ENCODE measurements around the gene DES. TPM values are rescaled to one million over a fixed set of nuclear protein-coding genes. Genes with fewer than 3 reads are reported as not detected.

The DES gene
- total RNA-seq, 1 donor from 2014 or later = 19.8 TPM

DNA sequence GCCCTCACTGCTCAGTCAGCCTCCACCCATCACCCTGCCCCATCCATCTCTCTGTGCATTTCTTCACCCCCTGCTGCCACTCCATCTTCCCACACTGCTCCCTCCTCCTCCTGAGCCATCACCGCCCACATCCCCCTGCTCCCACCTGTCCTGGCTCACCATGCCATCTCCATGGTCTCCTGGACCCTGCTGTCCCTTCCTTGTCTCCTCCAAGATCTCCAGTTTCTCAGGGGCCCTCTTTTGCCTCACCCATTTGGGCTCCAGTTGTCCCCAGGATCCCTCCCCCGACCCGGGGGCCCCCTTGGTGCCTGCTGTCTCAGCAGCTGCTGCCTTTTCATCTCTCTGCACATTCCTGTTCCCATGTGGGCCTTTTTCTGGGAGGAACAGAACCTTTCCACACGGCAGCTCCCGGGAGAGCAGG, 27.1 kb downstream of the DES start:
- Mint-ChIP-seq H3K27me3 (ENCODE audit: low read depth) (no peaks in the 10 kb centered on the region), H3K9me3 (ENCODE audit: low read depth) (no peaks in the 10 kb centered on the region), H3K27ac (ENCODE audit: unreplicated experiment) (peak overlapping the region; percentile 46), H3K36me3 (ENCODE audit: low read depth) (peaks cover 4% of the 10 kb centered on the region), H3K4me3 (ENCODE audit: unreplicated experiment) (peak overlapping the region; percentile 48), H3K4me1 (ENCODE audit: low read depth) (peaks cover 60% of the 10 kb centered on the region)
- DNase-seq (ENCODE audit: low spot score) = no peak
- TF ChIP-seq, protein P1, sequence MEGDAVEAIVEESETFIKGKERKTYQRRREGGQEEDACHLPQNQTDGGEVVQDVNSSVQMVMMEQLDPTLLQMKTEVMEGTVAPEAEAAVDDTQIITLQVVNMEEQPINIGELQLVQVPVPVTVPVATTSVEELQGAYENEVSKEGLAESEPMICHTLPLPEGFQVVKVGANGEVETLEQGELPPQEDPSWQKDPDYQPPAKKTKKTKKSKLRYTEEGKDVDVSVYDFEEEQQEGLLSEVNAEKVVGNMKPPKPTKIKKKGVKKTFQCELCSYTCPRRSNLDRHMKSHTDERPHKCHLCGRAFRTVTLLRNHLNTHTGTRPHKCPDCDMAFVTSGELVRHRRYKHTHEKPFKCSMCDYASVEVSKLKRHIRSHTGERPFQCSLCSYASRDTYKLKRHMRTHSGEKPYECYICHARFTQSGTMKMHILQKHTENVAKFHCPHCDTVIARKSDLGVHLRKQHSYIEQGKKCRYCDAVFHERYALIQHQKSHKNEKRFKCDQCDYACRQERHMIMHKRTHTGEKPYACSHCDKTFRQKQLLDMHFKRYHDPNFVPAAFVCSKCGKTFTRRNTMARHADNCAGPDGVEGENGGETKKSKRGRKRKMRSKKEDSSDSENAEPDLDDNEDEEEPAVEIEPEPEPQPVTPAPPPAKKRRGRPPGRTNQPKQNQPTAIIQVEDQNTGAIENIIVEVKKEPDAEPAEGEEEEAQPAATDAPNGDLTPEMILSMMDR (IDR thresholded peaks at IDR 0.05) = no peak

DNA sequence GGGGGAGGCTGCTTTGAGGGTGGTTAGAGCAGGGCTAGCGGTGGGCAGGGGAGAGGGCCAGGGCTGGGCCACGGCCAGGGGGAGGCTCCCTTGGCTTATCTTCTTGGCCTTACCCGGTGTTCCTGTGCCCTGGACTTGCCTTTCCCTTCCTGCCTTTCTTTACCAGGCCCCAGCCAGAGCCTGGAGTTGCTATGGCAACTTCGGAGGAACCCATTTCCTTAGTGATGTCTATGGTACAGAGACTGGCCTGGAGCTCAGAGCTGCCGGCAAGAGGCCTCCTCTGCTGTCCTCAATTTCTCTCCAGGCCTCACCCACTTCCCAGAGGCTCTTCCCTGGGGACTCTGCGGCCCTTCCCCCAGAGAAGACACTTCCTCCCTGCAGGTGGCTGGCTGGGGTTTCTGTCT, 27.9 kb downstream of the DES start:
- Mint-ChIP-seq H3K27me3 (ENCODE audit: low read depth) (no peaks in the 10 kb centered on the region), H3K36me3 (ENCODE audit: low read depth) (peaks cover 4% of the 10 kb centered on the region), H3K9me3 (ENCODE audit: low read depth) (no peaks in the 10 kb centered on the region), H3K27ac (ENCODE audit: unreplicated experiment) (peak overlapping the region; percentile 79), H3K4me3 (ENCODE audit: unreplicated experiment) (no peak overlapping the region), H3K4me1 (ENCODE audit: low read depth) (peaks cover 63% of the 10 kb centered on the region)
- no peak for DNase-seq (ENCODE audit: low spot score)
- TF ChIP-seq, protein P1 (IDR thresholded peaks at IDR 0.05) = no peak

DNA sequence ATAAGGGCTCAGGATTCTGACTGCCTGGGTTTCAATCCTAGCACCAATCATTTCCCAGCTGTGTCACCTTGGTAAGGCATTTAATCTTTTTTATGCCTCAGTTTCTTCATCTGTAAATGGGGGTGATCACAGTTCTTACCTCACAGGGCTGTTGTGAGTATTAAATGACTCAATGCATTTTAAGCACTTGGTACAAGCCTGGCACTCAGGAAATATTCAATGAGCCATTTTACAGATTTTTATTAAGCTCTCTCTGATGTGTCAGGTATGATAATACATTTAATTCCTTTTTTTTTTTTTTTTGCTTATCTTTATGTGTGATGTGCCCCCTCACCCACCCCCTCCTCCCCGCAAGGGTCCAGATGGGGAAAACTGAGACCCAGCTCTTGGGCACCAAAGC, 28.5 kb downstream of the DES start:
- Mint-ChIP-seq H3K4me1 (ENCODE audit: low read depth) (peaks cover 64% of the 10 kb centered on the region), H3K36me3 (ENCODE audit: low read depth) (peaks cover 4% of the 10 kb centered on the region), H3K27ac (ENCODE audit: unreplicated experiment) (peak overlapping the region; percentile 79), H3K4me3 (ENCODE audit: unreplicated experiment) (no peak overlapping the region), H3K27me3 (ENCODE audit: low read depth) (no peaks in the 10 kb centered on the region), H3K9me3 (ENCODE audit: low read depth) (no peaks in the 10 kb centered on the region)
- TF ChIP-seq, protein P1 (IDR thresholded peaks at IDR 0.05) = no peak
- no peak for DNase-seq (ENCODE audit: low spot score)

DNA sequence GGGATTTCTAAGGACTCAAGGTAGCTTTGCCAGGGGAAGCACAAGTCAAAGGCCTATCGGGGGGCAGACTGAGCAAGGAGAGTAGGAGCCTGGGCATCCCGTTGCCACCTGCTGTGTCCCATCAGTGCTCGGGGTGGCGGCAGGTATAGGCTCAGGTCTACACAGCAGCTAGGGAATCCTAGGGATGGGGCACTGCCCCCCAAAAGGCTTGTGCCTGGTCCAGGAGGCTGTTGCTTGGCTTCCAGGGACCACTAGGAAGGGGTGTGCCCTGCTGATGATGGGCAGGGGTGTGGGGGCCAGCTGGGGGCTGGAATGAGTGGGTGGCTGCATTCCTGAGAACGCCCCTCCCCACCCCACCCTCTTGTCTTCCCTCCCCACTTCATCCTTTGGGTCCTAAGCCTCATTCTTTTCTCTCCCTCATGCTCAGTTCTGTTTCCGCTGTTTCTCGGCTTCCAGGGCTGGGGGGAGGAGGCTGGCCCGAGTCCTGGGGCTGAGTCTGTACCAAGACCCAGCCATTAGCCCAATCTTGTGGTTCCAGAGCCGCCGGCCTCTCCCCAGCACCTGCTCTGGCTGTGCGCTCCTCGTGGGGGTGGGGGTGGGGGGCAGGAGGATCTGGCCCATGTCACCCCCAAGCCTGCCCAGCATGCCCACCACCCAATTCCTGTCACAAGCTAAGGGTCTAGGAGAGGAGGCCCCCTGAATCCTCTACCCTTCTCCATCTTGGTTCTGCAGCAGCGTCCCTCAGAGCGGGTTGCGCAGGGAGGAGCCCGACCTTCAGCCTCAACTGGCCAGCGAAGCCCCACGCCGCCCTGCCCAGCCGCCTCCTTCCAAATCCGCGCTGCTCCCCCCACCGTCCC, 29.3 kb downstream of the DES start:
- peaks cover 4% of the 10 kb centered on the region for H3K36me3 Mint-ChIP-seq (ENCODE audit: low read depth)
- peaks cover 70% of the 10 kb centered on the region for H3K4me1 Mint-ChIP-seq (ENCODE audit: low read depth)
- TF ChIP-seq, protein P1 (IDR thresholded peaks at IDR 0.05) = no peak
- no peaks in the 10 kb centered on the region for H3K9me3 Mint-ChIP-seq (ENCODE audit: low read depth)
- no peak overlapping the region for H3K4me3 Mint-ChIP-seq (ENCODE audit: unreplicated experiment)
- DNase-seq (ENCODE audit: low spot score) = no peak
- peak overlapping the region; percentile 49 for H3K27ac Mint-ChIP-seq (ENCODE audit: unreplicated experiment)
- H3K27me3 Mint-ChIP-seq (ENCODE audit: low read depth) = no peaks in the 10 kb centered on the region

DNA sequence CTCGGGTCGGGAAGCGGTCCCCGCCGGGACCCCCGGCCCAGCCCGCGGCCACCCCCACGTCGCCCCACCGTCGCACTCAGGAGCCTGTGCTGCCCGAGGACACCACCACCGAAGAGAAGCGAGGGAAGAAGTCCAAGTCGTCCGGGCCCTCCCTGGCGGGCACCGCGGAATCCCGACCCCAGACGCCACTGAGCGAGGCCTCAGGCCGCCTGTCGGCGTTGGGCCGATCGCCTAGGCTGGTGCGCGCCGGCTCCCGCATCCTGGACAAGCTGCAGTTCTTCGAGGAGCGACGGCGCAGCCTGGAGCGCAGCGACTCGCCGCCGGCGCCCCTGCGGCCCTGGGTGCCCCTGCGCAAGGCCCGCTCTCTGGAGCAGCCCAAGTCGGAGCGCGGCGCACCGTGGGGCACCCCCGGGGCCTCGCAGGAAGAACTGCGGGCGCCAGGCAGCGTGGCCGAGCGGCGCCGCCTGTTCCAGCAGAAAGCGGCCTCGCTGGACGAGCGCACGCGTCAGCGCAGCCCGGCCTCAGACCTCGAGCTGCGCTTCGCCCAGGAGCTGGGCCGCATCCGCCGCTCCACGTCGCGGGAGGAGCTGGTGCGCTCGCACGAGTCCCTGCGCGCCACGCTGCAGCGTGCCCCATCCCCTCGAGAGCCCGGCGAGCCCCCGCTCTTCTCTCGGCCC, 30.1 kb downstream of the DES start:
- TF ChIP-seq, protein P1 (IDR thresholded peaks at IDR 0.05) = no peak
- Mint-ChIP-seq H3K9me3 (ENCODE audit: low read depth) (no peaks in the 10 kb centered on the region), H3K36me3 (ENCODE audit: low read depth) (peaks cover 4% of the 10 kb centered on the region), H3K27ac (ENCODE audit: unreplicated experiment) (no peak overlapping the region), H3K27me3 (ENCODE audit: low read depth) (no peaks in the 10 kb centered on the region), H3K4me3 (ENCODE audit: unreplicated experiment) (no peak overlapping the region), H3K4me1 (ENCODE audit: low read depth) (peaks cover 70% of the 10 kb centered on the region)
- DNase-seq (ENCODE audit: low spot score) = no peak
